Eye (tissue), 1 donor: ENCODE results near the gene UGT1A8.

ENCODE experiments used
- DNase-seq: peaks from one replicate; pipeline ENCODE4 v3.0.0-alpha.2; 2015

Gene UGT1A8

DNA sequence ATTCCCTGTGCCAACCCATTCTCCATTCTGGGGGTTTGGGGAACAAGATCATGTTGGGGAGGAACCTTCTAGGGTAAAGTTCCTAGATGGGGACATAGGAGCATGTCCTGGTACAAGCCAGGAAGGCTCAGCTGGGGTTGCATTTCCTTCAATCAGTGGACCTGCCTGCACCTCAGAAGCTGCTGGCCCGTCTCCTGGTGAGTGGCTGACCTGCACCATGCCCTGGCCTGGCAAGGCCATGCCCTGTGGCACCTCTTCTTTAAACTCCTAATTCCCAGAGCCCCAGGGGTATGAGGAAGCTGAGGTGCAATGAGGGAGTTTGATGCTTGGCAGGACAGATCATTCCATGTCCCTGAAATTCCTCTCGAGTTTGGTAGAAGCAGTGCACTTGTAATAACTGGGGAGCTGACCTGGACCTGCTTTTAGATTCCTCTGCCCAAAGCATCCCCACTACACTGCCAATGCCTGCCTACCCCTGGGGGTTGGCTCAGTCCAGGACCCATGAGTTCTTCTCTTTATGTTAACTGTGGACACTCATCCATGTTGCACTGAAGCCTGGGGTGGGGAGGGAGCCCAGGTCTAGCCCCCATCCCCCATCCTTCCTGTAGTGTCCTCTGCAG, 186.0 kb downstream of the UGT1A8 start:
- no peak for DNase-seq

- no peak for DNase-seq
Observed at GRCh38 chr2:233803994-233804393, 186.6 kb downstream of the UGT1A8 start.

- DNase-seq, result no peak
Observed at GRCh38 chr2:233807215-233807865, 189.9 kb downstream of the UGT1A8 start.

DNA sequence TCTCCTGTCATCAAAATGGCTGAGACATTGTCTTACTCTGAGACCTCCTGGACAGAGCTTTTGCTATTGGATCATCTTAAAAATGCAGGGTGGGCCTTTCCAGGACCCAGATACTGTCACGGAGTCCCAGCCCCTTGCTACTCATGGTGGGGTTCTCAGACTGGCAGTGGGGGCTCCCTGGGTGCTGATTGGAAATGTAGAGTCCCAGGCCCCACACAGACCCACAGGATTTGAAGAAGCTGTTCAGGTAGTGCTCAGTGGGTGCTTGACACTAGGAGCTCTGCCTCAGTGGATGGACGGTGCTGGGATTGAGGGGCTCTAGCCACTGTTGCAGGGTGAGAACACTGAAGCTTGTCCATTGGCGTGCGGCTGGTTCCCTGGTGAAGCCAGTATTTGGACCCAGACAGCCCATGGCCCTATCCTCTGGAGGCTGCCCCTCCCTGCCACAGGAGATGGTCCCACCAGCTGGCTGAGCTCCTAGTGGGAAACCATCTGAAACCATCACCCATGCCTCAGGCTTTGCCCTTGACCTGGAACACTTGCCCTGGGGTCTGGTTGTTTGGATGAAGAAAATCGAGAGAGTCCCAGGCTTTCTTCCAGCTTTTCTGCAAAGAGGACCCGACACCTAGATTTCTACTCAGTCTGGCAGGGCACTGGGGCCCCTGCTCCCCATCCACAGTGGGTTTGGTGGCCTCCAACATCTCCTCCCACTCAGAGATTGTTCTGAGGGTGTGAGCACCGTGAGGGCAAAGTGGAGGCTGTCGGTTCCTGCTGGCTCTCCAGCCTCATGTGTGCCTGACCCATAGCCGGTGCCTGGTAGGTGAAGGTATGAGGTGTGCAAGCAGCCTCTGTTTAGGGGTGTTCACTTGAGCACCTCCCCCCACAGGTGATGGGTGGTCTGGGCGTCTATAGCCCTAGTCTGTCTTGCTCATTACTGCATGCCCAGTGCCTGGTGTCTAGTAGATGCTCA, 190.8 kb downstream of the UGT1A8 start:
- DNase-seq, result no peak

GRCh38 chr2:233810385-233810784, 193.0 kb downstream of the UGT1A8 start:
- DNase-seq, result no peak

- no peak for DNase-seq
Observed at GRCh38 chr2:233811087-233811486, 193.7 kb downstream of the UGT1A8 start.

- DNase-seq, result no peak
Observed at GRCh38 chr2:233811732-233812131, 194.3 kb downstream of the UGT1A8 start.

DNA sequence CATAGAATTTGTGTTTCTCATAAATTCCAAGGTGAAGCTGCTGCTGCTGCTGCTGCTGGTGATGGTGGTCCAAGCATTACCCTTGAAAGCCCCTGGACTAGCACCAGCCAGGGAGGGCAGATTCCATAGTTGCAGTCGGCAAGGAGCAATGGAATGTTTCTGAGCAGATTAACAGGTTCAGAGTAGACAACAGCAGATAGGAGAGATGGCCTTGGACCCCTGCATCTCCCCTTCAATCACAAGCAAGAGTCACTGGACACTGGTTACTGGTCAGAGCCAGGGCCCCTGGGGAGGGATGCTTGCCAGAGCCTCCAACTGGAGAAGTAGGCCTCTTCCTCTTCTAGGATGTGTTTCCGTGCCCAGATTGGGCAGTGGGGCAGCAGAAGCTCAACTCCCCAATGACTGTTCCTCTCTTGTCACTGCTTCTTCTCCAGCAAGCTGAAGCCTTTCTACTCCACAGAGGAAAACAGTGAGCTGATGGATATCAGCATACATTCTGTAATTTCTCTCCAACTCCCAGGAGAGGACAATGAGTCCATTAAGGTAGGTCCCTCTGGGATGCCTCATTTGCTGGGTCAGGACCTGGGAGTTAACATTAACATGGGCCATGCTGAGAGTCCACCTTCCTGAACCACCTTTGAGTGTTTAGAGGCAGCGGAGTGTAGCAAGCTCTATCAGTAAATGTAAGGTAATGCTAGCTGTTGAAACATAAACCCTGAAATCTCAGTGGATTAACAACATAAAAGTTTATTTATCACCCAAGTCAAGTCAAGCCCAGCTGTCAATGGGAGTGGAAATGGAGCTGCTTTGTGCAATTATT, 196.0 kb downstream of the UGT1A8 start:
- peak; percentile 9 for DNase-seq

- DNase-seq, result no peak
Observed at GRCh38 chr2:233814056-233814835, 196.8 kb downstream of the UGT1A8 start.

- DNase-seq, result no peak
Observed at GRCh38 chr2:233815861-233816260, 198.4 kb downstream of the UGT1A8 start.

DNA sequence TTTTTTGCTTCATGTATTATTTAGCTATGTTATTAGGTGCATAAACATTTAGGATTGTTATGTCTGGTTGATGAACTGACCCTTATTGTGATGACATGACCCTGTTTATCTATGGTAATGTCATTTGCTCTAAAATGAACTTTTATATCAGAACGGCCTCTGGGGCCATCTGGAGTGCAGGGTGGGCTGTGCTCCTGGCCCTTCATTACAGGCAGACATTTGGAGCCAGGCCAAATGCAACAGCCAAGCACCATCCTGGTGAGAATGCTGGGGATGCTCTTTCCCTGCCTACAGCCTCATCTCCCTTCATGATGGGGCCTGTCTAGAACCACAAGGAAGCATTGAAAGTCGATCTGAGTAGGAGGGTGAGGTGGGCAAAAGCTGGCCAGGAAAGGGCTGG, 198.9 kb downstream of the UGT1A8 start:
- DNase-seq, result no peak

DNA sequence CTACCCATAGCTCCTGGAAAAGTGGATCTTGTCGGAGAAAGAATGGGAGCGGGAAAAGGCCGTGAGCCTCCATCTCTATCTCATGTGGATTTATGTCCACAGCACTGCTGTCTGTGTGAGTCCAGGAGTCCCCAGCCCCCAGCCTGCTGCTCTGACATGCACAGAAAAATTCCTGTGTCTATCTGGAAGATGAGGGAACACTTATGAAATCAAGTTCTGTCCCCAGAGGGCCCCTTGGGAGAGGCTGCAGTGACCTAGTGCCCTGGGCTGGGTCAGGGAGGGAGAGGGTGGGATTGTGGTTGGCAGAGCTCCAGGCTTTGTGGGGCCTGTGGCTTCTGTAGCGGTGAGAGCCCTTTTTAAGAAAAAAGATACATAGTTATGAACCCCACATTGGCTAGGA, 199.3 kb downstream of the UGT1A8 start:
- DNase-seq, result no peak

GRCh38 chr2:233817361-233817911, 200.0 kb downstream of the UGT1A8 start:
- no peak for DNase-seq

DNA sequence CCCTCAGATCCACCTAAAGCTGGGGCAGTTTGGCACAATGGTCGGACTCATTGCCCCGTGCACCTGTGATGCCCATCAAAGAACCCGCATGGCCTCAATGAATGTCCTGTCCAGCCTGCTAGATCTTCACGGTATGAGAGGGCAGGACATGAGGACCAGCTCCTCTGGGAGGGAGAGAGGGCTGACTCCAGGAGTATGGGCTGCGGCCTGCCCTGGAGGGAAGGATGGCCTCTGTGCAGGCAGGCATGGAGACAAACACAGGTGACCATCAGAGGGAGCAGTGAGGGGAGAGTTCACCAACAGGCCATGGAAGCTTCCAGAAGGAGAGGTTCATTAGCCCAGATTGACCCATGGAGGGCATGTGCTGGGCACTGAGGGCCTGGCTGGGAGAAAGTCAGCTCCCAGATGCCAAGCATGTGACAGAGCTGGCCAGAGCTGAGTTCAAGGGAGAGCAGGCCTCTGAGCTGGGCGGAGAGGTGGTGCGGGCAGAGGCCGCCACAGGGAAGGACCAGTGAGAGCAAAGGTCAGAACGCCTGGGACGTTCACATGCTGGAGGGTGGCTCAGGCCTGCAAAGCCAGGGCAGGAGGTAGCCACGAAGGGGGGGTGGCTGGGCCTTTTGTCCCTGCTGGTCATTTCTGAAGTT, 200.7 kb downstream of the UGT1A8 start:
- DNase-seq, result no peak

DNA sequence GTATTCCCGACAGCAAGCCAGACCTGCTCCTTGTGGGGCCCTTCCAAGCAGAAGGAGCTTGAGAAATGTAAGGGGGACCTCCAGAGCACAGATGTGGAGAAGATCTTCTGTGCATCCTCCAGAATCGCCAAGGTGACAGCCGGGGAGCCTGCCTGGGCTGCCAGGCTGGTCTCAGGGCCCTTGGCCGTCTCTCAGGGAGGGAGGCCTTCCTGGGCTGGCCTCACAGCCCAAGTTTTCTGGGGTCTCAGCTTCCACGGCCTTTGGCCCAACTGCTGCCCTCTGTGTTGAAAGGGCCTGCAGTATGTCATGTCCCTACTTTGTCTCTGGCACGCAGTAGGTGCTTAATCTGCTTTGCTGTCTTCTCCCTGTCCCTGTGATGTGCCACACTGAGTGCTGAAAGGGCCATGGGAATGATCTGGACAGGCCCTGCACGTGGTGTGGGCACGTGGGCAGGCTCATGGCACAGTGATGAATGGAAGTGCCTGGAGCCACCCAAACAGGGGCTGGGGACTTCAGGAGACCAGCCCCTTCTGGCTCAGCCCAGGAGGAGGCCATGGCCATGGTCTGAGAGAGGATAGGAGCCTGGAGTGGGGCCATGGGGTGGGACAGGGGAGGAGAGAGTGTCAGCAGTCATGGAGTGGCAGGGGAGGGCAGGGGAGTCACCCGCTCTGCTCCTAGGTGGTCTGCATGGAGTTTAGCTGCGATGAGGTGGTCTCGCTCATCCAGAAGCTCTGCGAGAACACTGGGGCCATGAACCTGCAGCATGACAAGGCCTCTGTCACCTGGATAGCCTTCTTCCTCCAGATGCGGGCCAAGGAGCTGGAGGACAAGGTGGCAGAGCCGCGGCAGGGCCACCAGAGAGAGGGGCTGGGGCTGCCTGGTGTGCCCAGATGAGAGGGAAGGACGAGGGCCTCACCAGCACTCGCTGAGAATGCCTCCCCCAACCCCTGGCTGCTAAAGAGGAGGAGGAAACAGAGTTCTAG, 201.5 kb downstream of the UGT1A8 start:
- no peak for DNase-seq

DNA sequence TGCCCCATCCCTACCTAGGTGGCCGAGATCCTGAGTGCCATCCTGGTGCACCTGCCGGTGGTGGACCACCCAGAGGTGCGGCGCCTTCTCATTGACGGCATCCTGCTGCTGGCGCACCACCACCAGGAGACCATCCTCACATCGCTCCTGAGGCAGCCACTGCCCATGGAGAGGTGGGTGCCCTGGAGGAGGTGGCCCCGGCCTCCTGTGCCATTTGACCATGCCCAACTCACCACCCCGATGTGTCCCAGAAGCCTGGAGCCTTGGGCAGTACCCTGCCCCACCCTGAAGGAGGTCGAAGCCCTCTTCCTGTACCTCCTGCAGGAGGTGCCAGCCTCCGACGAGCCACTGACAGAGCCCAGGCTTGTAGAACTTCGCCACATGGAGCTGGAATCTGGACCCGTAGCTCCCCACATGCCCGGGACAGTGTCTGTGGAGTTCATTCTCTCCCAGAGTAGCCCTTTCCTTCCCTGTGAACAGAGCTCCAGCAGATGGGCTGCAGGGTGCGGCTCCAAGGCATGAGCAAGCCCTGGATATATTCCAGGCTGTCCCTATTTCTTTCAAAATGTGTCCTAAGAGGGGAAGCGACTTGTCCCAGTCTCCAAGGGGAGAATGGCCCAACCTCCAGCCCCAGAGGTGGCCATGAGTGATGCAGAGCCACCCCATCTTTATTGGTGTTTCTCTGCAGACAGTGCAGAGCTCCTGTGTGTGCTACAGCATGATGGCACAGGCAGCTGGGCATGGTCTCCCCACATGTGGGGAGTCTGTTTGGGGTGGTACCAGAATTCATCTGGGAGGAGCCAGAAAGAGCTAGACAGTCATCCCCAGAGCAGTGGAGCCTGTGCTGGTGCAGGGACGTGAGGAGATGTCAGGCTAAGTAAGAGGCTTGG, 202.7 kb downstream of the UGT1A8 start:
- no peak for DNase-seq

DNA sequence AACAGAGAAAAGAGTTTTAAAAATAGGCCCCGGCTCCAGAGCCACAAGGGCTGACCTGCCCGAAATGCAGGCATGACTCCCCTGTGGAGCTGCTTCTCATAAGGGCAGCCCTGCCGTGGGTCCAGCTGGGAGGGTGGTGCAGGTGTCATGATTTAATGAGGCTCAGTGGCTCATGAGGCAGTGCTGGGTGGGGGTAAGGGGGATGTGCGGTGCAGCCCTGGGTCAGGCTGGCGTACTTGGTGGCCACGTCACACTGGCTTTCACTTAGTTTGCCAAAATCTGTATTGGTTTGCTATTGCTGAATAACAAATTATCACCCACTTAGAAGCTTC, 203.3 kb downstream of the UGT1A8 start:
- DNase-seq, result no peak

DNA sequence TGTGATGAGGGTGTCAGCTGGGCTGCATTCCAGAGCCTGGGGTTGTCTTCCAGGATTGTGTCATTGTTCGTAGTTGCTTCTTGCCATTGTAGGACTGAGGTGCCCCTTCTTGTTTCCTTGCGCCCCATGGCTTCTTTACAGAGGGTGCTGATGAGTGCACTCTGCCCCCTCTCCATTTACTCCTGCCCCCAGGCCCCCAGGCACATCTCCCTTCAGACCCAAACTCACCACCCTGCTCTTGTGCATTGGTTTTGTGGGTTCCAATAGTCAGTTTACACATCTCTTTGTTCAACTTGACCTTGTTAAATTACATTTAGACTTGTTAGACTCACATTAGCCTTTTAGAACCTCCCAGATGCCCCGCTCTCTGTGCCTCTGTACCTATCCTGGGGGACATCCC, 203.8 kb downstream of the UGT1A8 start:
- no peak for DNase-seq

DNA sequence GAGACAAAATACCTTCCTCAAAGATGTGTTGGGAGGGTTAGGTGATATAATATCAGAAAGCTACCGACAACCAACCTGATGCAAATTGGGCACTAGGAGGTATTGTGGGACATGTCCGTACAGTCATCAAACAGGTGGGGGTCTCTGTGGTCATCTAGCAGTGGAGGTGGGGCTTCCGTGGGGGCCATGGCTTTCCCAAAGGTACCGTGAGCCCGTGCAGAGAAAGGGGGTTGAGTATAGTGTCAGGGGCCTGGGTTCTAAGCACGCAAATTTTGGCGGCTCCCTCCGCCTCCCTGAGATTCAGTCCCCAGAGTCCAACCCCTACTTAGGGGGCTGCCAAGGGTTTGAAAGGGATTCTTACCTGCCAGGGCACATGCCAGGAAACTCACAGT, 204.3 kb downstream of the UGT1A8 start:
- no peak for DNase-seq
